Measurements from ENCODE around the gene SLC44A3.
"Not testable (repeated sequence)": the region's sequence is repeated elsewhere in the genome, so short reads cannot be mapped to it uniquely, and the experiment has no call there.

Gene SLC44A3

GRCh38 chr1:94803517-94804441 is 16.4 kb upstream of the SLC44A3 start:
- no peak for DNase-seq

GRCh38 chr1:94804442-94804837 is 15.7 kb upstream of the SLC44A3 start:
- DNase-seq, result no peak

- DNase-seq, result peak; percentile 56
Observed at GRCh38 chr1:94805912-94806311, 14.2 kb upstream of the SLC44A3 start.

- no peak for DNase-seq
Observed at GRCh38 chr1:94806441-94806871, 13.7 kb upstream of the SLC44A3 start.

- DNase-seq, result no peak
Observed at GRCh38 chr1:94807742-94808491, 12.2 kb upstream of the SLC44A3 start.

GRCh38 chr1:94808669-94809068 is 11.5 kb upstream of the SLC44A3 start:
- DNase-seq, result no peak

GRCh38 chr1:94812985-94813384 is 7.2 kb upstream of the SLC44A3 start:
- DNase-seq, result no peak

- DNase-seq, result no peak
Observed at GRCh38 chr1:94816030-94816429, 4.1 kb upstream of the SLC44A3 start.

- no peak for DNase-seq
Observed at GRCh38 chr1:94817712-94818111, 2.4 kb upstream of the SLC44A3 start.

- DNase-seq, result no peak
Observed at GRCh38 chr1:94819238-94819944, 766 bp upstream of the SLC44A3 start.

- DNase-seq, result no peak
Observed at GRCh38 chr1:94820936-94821335, 779 bp downstream of the SLC44A3 start.

- no peak for DNase-seq
Observed at GRCh38 chr1:94821636-94822305, 1.6 kb downstream of the SLC44A3 start.

- DNase-seq, result no peak
Observed at GRCh38 chr1:94823116-94823515, 3.0 kb downstream of the SLC44A3 start.

- DNase-seq, result no peak
Observed at GRCh38 chr1:94825936-94826335, 5.8 kb downstream of the SLC44A3 start.

- no peak for DNase-seq
Observed at GRCh38 chr1:94827434-94827833, 7.3 kb downstream of the SLC44A3 start.

- no peak for DNase-seq
Observed at GRCh38 chr1:94828251-94828650, 8.1 kb downstream of the SLC44A3 start.

GRCh38 chr1:94831641-94832040 is 11.5 kb downstream of the SLC44A3 start:
- peak in 1 of 2 donors; percentile 7 for DNase-seq

- no peak for DNase-seq
Observed at GRCh38 chr1:94832446-94832845, 12.3 kb downstream of the SLC44A3 start.

- no peak for DNase-seq
Observed at GRCh38 chr1:94832931-94833585, 12.9 kb downstream of the SLC44A3 start.

- DNase-seq, result no peak
Observed at GRCh38 chr1:94836891-94837290, 16.7 kb downstream of the SLC44A3 start.

GRCh38 chr1:94840381-94840780 is 20.2 kb downstream of the SLC44A3 start:
- not testable (repeated sequence) for DNase-seq

- DNase-seq, result no peak
Observed at GRCh38 chr1:94840808-94841207, 20.7 kb downstream of the SLC44A3 start.
